MM.1S (cell line): ENCODE data around the gene CCDC27.

Experiments
- DNase-seq: peaks from one replicate; pipeline ENCODE4 v3.0.0-alpha.2; 2015
- H2AFZ ChIP-seq: fragments of 300-600 bp; sonication (generic); 2 replicates; pipeline ENCODE4 v1.6.0; 2016; ENCODE audit warnings: antibody characterized with exemption, low read length
- H3F3A ChIP-seq: fragments of 300-600 bp; sonication (generic); 2 replicates; pipeline ENCODE4 v1.6.1; 2016; ENCODE audit warnings: mild to moderate bottlenecking, antibody characterized with exemption, low read length, moderate library complexity, mixed read lengths; ENCODE audit not compliant: insufficient read depth
- H3K27ac ChIP-seq: fragments of 300-600 bp; sonication (generic); 2 replicates; pipeline ENCODE4 v1.5.1; 2016; ENCODE audit warnings: mild to moderate bottlenecking, low read length
- H3K27me3 ChIP-seq: fragments of 300-600 bp; sonication (generic); replicated peaks from 2 replicates; pipeline ENCODE4 v1.6.0; 2016; ENCODE audit warnings: low read length; ENCODE audit not compliant: insufficient read depth
- H3K36me3 ChIP-seq: fragments of 300-600 bp; sonication (generic); replicated peaks from 2 replicates; pipeline ENCODE4 v1.6.1; 2016; ENCODE audit warnings: mild to moderate bottlenecking, low read length, mixed read lengths; ENCODE audit not compliant: insufficient read depth
- H3K4me1 ChIP-seq: fragments of 300-600 bp; sonication (generic); 2 replicates; pipeline ENCODE4 v1.6.1; 2016; ENCODE audit warnings: low read length, mixed read lengths
- H3K4me2 ChIP-seq: fragments of 300-600 bp; sonication (generic); 2 replicates; pipeline ENCODE4 v1.6.0; 2016; ENCODE audit warnings: low read depth, low read length
- H3K4me3 ChIP-seq: fragments of 300-600 bp; sonication (generic); 2 replicates; pipeline ENCODE4 v1.5.1; 2016; ENCODE audit warnings: low read length, mixed read lengths
- H3K79me2 ChIP-seq: fragments of 300-600 bp; sonication (generic); 2 replicates; pipeline ENCODE4 v1.6.1; 2016; ENCODE audit warnings: mixed run types, low read length, mixed read lengths
- H3K9ac ChIP-seq: fragments of 300-600 bp; sonication (generic); 2 replicates; pipeline ENCODE4 v1.6.1; 2016; ENCODE audit warnings: low read length, mixed read lengths
- H3K9me2 ChIP-seq: fragments of 300-600 bp; sonication (generic); replicated peaks from 2 replicates; pipeline ENCODE4 v1.6.1; 2016; ENCODE audit warnings: mild to moderate bottlenecking, low read length, mixed read lengths; ENCODE audit not compliant: insufficient read depth
- H3K9me3 ChIP-seq: fragments of 300-600 bp; sonication (generic); replicated peaks from 2 replicates; pipeline ENCODE4 v1.6.1; 2016; ENCODE audit warnings: mild to moderate bottlenecking, low read length, mixed read lengths; ENCODE audit not compliant: insufficient read depth
- H4K20me1 ChIP-seq: fragments of 300-600 bp; sonication (generic); 2 replicates; pipeline ENCODE4 v1.6.1; 2016; ENCODE audit warnings: mild to moderate bottlenecking, low read length, moderate library complexity, mixed read lengths; ENCODE audit not compliant: insufficient read depth
- CTCF ChIP-seq: fragments of 300-600 bp; sonication (generic); IDR thresholded peaks from 2 replicates; pipeline ENCODE4 v1.5.1; 2016; ENCODE audit warnings: antibody characterized with exemption, low read length, mixed read lengths
- EZH2 ChIP-seq: fragments of 300-600 bp; sonication (generic); optimal IDR thresholded peaks from 2 replicates; pipeline ENCODE3; 2017; ENCODE audit warnings: low read depth, mild to moderate bottlenecking, antibody characterized with exemption, low read length, mixed read lengths
- EZH2phosphoT487 ChIP-seq: fragments of 300-600 bp; sonication (generic); IDR thresholded peaks from 2 replicates; pipeline ENCODE4 v1.6.1; 2018; ENCODE audit warnings: antibody characterized with exemption, low read length

CCDC27 gene

GRCh38 chr1:3717041-3717714, 35.1 kb upstream of the CCDC27 start:
- Histone ChIP-seq H3K9ac (no peak overlapping the region), H3K79me2 (no peaks in the 10 kb centered on the region), H2AFZ (no peak overlapping the region), H3K4me2 (no peak overlapping the region), H3K27ac (no peak overlapping the region), H3F3A (no peaks in the 10 kb centered on the region), H3K9me3 (no peaks in the 10 kb centered on the region), H3K27me3 (no peaks in the 10 kb centered on the region), H3K9me2 (no peaks in the 10 kb centered on the region), H4K20me1 (no peaks in the 10 kb centered on the region), H3K4me3 (no peak overlapping the region), H3K4me1 (no peaks in the 10 kb centered on the region), H3K36me3 (no peaks in the 10 kb centered on the region)
- DNase-seq = no peak
- TF ChIP-seq EZH2 (no peak), EZH2phosphoT487 (no peak), CTCF (no peak)

- Histone ChIP-seq H3F3A (no peaks in the 10 kb centered on the region), H3K27me3 (no peaks in the 10 kb centered on the region), H3K4me1 (no peaks in the 10 kb centered on the region), H3K27ac (no peak overlapping the region), H3K9me3 (no peaks in the 10 kb centered on the region), H3K4me2 (no peak overlapping the region), H3K79me2 (no peaks in the 10 kb centered on the region), H3K9ac (no peak overlapping the region), H3K9me2 (no peaks in the 10 kb centered on the region), H2AFZ (no peak overlapping the region), H4K20me1 (no peaks in the 10 kb centered on the region), H3K36me3 (no peaks in the 10 kb centered on the region), H3K4me3 (no peak overlapping the region)
- TF ChIP-seq CTCF (no peak), EZH2 (no peak)
- DNase-seq = no peak
These were observed 34.3 kb upstream of the CCDC27 start for GRCh38 chr1:3717715-3718601.

- no peak overlapping the region for H2AFZ ChIP-seq
- H3K9ac ChIP-seq = no peak overlapping the region
- no peak for TF ChIP-seq EZH2phosphoT487
- TF ChIP-seq CTCF = no peak
- TF ChIP-seq EZH2 = no peak
- no peak overlapping the region for H3K4me3 ChIP-seq
- no peaks in the 10 kb centered on the region for H3K4me1 ChIP-seq
- H3K79me2 ChIP-seq = no peaks in the 10 kb centered on the region
- H3K9me3 ChIP-seq = no peaks in the 10 kb centered on the region
- H3K36me3 ChIP-seq = no peaks in the 10 kb centered on the region
- H3K27ac ChIP-seq = no peak overlapping the region
- H3K4me2 ChIP-seq = no peak overlapping the region
- no peaks in the 10 kb centered on the region for H3F3A ChIP-seq
- H3K9me2 ChIP-seq = no peaks in the 10 kb centered on the region
- no peak for DNase-seq
- H4K20me1 ChIP-seq = no peaks in the 10 kb centered on the region
- no peaks in the 10 kb centered on the region for H3K27me3 ChIP-seq
These were observed 33.5 kb upstream of the CCDC27 start for GRCh38 chr1:3718764-3719163.
